TTC549 (cell line): ENCODE data around the gene IP6K3.

Source experiments
- FAIRE-seq: peaks from 2 replicates; lab custom pipeline; 2012; peaks lifted over from hg19 to GRCh38; lab: Jason Lieb, UNC

The IP6K3 gene

DNA sequence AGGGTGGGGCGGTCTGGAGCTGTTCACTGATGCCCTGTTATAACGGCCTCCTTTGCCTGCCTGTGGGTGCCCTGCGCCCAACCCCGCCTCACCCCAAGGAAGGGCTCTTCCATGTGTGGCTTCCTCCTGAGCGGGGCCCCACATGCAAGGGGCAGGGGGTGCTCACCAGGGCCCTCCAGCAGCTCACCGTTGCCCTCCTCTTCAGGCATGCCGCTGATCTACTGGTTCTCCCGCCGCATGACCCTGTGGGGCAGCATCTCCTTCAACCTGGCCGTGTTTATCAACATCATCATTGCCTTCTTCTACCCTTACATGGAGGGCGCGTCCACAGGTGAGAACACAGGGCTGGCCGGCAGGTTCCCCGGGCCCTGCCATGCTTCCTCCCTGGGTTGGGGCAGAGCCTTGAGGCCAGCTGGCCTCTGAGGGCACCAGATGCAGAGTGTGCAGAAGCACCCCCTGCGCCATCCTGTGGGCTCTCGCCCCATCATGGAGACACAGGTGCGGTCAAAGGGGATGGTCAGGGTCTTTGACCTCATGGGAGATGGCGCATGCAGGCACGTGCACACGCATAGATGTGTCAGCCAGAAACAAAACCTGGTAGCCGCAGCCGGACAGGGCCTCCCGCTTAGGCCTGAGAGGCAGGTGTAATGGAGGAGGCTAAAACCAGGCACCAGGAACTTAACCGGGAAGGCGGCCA is 58.1 kb downstream of the IP6K3 start:
- FAIRE-seq = no peak

DNA sequence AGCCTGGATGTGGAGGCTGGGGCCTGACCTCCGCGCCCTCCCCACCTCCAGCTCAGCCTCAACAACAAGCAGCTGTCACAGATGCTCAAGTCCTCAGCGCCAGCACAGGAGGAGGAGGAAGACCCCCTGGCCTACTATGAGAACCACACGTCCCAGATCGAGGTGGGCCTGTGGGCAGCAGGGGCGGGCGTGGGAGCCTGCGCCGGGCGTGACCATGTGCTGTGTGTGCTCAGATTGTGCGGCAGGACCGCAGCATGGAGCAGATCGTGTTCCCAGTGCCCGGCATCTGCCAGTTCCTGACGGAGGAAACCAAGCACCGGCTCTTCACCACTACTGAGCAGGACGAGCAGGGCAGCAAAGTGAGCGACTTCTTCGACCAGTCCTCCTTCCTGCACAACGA is 58.7 kb downstream of the IP6K3 start:
- FAIRE-seq = no peak

DNA sequence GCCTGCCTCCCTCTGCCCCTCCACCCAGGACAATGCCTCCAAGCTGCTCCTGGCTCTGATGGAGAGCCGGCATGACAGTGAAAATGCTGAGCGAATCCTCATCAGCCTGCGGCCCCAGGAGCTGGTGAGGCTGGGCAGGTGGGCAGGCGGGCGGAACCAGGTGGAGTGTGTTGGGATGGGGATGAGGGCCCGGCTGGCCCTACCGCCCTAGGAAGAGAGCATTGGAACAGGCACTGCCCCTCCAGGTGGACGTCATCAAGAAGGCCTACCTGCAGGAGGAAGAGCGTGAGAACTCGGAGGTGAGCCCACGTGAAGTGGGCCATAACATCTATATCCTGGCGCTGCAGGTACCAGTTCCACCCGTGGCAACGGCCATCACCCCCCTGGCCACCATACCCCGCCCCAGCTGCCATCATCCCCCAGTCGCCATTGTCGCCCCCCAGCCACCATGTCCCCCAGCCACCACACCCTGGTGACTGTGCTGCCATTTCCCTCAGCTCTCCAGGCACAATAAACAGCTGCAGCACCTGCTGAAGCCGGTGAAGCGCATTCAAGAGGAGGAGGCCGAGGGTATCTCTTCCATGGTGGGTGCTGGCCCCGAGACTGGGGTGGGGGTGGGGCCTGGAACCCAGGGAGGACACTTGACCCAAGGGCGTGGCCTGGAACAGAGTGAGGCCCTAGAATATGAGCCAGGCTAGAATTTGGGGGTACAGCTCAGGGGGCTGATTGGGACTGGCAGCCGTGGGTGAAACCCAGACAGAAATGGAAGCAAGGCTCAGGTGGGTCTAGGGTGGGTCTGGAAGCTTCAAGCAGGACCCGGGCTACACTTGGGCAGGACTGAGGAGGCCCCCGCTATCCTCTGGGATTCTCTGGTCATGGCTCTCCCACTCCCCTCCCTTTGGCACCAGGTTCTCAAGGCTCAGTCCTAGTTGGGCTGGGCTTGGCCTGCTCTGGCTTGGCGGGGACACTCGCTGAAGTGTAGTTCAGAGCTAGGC is 59.4 kb downstream of the IP6K3 start:
- FAIRE-seq = no peak

DNA sequence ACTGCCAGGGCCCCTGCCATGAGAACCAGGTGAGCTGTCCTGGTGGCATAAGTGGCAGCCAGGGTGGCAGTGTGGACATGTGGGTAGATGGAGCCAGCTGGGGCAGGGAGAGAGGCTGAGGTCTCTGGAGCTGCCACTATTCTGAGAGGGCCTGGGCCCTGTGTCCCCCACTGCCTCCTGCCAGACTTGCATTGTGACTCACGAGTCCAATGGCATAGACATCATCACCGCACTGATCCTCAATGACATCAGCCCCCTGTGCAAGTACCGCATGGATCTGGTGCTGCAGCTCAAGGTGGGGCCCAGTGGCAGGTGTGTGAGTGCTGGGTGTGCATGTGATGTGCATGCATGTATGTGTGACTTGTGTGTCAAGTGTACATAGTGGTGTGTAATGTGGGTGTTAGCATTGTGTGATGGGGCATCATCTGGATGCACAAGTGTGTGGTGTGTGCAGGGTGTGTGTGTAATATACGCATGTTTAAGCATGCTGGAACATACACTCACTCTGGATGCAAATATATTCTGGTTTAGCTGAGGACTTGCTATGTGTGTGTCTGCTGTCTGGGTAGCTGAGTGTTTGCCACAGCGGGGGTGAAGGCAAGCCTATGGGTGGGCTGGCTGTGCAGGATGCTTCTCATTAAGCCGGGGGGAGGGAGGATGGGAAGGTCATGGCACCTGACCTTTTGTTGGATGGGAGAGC is 60.3 kb downstream of the IP6K3 start:
- FAIRE-seq = no peak

GRCh38 chr6:33685411-33686224 is 61.1 kb downstream of the IP6K3 start:
- FAIRE-seq = no peak

DNA sequence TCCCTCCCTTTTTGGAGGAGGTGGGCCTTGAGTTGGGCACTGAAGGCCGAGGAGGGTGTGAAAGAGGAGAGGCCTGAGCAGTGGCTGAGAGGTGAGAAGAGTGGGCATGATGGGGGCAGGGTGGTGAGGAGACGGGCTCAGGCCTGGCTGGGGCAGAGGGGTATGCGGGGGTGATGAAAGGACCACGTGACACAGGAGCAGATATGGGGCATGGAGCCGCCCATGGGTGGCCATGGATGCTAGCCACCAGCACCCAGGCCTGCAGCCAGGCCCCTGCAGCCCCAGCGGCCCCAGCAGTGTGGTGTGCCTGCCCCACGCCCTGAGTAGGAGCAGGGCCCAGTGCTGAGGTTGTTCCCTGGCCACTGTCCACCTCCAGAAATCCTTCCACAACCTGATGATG is 61.7 kb downstream of the IP6K3 start:
- no peak for FAIRE-seq

DNA sequence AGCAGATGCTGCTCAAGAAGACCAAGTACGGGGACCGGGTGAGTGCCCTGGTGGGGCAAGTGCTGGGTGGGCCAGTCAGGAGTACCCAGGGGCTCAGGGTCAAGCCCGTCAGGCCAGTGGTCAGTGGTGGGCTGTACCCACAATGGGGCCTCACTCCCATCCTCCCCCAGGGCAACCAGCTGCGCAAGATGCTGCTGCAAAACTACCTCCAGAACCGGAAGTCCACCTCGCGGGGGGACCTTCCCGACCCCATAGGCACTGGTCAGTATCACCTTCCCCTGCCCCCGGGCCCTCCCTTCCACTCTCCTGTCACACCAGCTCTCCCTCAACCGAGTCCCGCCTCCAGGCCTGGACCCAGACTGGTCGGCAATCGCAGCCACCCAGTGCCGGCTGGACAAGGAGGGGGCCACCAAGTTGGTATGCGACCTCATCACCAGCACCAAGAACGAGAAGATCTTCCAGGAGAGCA is 62.2 kb downstream of the IP6K3 start:
- FAIRE-seq = no peak

DNA sequence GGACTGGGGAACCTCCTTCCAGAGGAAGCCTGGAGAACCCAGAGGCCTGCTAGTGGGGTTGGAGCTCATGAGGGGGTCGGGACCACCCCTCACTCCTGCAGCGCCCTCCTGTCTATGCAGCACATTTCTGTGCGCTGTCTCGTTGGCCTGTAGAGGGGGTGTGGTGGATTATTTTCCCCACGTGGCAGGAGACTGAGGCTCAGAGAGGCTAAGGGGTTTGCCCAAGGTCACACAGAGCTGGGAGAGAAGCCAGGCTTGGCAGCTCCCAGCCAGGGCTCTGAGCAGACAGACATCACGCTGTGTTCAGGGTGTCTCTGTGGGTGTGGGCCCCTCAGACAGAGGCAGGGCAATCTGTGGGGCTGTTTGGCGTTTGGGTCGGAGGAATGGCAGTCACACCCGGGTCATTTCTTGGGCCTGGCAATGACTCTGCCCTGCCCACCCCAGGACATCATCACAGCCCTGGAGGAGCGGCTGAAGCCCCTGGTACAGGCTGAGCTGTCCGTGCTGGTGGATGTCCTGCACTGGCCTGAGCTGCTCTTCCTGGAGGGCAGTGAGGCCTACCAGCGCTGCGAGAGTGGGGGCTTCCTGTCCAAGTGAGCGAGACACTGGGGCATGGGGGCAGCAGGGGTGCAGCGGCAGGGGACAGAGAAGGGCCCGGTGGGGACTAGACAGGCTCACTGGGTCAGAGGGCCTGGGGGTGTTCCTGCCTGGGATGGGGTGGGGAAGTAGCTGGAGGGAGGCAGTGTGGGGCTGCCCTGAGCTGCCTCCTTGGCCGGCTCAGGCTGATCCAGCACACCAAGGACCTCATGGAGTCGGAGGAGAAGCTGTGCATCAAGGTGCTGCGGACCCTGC is 62.9 kb downstream of the IP6K3 start:
- FAIRE-seq = no peak

DNA sequence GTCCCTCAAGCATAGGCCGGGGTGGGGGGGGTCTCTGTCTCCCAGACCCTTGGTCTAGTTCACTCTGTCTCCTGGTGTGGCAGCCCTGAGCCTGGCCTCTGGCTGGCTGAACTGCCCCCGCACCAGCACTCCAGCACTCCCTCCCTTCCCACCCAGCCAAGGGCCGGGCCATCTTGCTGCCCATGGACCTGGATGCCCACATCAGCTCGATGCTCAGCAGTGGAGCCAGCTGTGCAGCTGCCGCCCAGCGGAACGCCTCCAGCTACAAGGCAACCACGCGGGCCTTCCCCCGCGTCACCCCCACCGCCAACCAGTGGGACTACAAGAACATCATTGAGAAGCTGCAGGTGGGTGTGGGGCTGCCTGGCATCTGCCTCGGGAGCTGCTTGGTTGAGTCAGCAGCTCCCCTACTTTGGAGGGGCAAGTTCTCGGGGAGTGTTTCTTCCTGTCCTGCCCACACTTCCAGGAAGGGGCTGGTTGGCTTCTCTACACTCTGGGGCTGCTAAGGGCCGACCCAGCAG is 63.6 kb downstream of the IP6K3 start:
- no peak for FAIRE-seq

DNA sequence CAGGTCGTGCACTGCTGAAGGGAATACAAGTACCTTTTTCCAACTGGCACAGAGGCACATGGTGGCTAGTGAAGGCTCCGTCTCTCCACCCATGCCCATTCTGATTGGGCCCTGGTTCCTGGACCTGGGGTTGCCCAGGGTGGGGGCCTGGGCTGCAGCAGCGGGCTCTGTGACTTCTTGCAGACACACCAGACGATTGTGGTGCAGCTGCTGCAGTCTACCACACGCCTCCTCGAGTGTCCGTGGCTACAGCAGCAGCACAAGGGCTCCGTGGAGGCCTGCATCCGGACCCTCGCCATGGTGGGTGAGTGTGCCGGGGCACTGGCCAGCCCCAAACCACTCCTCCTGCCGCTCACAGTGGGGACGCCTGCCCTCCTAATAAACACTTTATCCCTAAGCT is 64.4 kb downstream of the IP6K3 start:
- no peak for FAIRE-seq

GRCh38 chr6:33679761-33680160 is 66.9 kb downstream of the IP6K3 start:
- FAIRE-seq = no peak

DNA sequence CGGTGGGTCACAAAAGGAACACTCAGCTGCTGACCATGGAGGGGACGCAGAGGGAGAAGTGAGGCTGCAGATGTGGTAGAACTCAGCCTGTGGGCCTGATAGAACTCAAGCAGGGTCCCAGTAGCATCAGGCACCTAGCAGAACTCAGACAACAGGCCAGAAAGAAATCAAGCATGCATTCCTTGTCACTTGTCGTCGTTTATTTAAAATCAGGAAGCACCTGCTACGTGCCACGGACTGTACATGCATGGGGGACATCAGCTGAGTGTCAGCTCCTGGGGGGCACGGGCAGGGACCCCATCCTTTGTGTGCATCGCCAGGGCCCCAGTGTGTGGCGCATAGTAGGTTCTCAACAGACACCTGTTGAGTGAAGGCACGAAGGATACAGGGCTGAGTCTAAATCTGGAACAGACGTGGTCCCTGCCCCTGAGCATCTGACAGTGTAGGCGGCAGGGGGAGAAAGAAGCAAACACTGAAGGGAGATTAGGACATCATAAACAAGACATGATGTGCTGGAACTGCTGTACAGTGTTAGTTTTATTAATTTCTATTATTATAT is 67.7 kb downstream of the IP6K3 start:
- no peak for FAIRE-seq

DNA sequence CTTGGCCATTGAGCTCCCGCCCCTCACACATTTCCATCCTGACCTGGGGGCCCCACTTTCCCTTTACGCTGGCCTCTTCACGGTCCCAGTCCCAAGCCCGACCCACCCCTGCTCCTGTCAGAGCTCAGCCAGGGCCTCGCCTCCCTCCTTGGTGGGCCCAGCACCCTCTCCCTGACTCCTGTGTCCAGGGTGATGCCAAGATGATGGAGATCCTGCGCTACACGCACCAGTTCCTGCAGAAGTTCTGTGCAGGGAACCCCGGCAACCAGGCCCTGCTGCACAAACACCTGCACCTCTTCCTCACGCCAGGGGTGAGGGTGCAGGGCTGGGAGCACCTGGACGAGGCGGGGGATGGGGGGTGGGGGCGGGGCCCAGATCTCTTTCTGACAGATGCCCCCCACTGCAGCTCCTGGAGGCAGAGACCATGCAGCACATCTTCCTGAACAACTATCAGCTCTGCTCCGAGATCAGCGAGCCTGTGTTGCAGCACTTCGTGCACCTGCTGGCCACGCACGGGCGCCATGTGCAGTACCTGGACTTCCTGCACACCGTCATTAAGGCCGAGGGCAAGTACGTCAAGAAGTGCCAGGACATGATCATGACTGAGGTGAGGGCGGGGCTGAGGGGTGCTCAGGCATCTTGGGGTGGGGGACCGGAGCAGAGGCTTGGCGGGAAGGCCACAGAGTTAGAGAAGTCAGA is 68.3 kb downstream of the IP6K3 start:
- FAIRE-seq = no peak

- no peak for FAIRE-seq
These were observed 69.0 kb downstream of the IP6K3 start for GRCh38 chr6:33677689-33678088.

DNA sequence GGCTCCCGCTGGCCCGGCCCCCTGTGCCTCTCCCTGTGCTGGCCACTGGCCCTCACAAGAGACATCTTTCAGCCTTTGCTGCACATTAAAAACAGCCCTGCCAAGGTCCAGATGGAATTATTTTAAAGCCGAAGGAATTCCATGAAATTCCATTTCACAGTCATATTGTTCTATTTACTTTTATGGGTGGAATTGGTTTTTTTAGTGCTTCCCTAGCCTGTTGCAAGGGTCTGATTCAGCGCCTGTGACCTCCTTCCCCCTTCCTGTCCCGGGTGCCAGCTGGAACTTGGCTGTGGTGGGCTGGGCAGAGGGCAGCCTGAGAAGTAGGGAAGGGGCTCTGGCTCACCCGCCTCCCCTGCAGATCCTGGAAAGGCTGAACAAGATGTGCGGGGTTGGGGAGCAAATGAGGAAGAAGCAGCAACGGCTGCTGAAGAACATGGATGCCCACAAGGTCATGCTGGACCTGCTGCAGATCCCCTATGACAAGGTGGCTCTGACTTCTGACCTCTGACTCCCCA is 69.5 kb downstream of the IP6K3 start:
- no peak for FAIRE-seq

DNA sequence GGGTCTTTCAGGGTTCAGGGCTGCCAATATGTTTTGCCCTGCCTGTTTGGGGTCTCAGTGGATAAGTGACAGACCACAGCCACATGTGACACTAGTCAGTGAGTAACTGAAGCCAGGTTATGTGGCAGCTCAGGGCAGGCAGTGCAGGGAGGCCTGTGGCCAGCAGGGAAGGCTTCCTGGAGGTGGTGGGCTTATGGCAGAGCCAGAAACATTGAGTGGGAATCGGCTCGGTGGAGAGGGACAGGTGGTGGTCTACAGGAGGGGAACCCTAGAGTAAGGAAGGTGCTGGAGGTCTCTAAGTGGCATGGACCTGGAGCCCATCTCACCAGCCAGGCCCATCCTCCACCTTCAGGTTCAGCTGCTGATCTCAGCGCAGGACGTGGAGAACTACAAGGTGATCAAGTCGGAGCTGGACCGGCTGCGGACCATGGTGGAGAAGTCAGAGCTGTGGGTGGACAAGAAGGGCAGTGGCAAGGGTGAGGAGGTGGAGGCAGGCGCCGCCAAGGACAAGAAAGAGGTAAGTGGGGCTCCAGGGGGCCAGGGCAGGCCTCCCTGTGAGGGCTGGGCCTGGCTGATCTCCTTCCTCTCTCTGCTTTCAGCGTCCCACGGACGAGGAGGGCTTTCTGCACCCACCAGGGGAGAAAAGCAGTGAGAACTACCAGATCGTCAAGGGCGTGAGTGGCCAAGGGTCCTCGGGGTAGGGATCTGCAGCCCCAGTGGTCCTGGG is 70.1 kb downstream of the IP6K3 start:
- no peak for FAIRE-seq

- no peak for FAIRE-seq
These were observed 70.7 kb downstream of the IP6K3 start for GRCh38 chr6:33675968-33676367.

GRCh38 chr6:33673851-33674250 is 72.9 kb downstream of the IP6K3 start:
- FAIRE-seq = no peak

DNA sequence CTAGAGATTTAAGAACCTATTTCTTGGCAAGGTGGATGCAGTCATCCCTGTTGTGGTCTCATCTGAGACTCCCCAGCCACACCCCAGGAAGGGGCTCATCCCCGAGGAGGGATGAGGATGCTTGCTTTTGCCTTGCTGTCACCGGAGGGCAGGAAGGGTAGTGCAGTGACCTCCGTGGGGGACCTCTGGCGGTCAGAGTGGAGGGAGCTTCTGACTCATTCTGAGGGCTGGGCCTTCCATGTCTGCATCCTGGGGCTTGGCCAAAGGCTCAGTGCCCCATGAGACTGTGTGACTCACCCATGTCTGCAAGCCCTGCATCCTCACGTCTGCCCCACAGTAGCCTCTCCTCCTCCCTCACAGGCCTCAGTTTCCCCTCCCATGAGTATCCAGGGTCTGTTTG is 73.9 kb downstream of the IP6K3 start:
- FAIRE-seq = no peak
